ENCODE results near the gene DNAJA1. TPM values are rescaled to one million over a fixed set of nuclear protein-coding genes. Genes with fewer than 3 reads are reported as not detected.
A peak's percentile ranks its signal among the peaks of the same experiment; 100 is the strongest.

Gene DNAJA1
- total RNA-seq, 4 donors from 2014 or later, result 7.9 to 68.3 (median 47.1) TPM

DNA sequence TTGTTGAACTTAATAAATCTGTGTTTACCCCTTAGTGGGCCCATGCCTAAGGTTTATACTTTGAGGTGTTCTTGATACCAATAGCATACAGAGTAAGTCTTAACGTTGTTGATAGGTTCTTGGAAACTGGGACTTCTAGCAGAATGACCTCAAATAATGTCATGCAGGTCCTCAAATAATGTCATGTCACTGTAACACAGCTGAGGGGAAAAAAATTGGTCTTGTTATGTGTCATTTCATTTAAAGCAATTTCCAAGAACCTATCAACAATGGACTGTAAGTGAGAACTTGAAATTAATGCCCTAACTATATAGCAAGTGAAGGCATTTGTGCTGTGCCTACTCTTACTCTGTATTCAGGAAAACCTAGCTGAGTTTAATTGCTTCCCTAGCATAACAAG, 7.2 kb downstream of the DNAJA1 start:
- no peaks in the 10 kb centered on the region for H3K27me3 ChIP-seq
- H3K4me3 ChIP-seq, result no peak overlapping the region
- TF ChIP-seq, protein P1, sequence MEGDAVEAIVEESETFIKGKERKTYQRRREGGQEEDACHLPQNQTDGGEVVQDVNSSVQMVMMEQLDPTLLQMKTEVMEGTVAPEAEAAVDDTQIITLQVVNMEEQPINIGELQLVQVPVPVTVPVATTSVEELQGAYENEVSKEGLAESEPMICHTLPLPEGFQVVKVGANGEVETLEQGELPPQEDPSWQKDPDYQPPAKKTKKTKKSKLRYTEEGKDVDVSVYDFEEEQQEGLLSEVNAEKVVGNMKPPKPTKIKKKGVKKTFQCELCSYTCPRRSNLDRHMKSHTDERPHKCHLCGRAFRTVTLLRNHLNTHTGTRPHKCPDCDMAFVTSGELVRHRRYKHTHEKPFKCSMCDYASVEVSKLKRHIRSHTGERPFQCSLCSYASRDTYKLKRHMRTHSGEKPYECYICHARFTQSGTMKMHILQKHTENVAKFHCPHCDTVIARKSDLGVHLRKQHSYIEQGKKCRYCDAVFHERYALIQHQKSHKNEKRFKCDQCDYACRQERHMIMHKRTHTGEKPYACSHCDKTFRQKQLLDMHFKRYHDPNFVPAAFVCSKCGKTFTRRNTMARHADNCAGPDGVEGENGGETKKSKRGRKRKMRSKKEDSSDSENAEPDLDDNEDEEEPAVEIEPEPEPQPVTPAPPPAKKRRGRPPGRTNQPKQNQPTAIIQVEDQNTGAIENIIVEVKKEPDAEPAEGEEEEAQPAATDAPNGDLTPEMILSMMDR (IDR thresholded peaks at IDR 0.05), result no peak
- TF ChIP-seq POLR2A (IDR thresholded peaks at IDR 0.05) (no peak), EP300 (IDR thresholded peaks at IDR 0.05; ENCODE audit: low read depth) (no peak), POLR2AphosphoS5 (IDR thresholded peaks at IDR 0.05) (no peak)
- in situ Hi-C loops (cut with MboI; ENCODE audit: low pct_ligation_motif_present in 1 of 4, low pct_unique_long_range_greater_than_20kb in 1 of 4, low sequenced_read_pairs in 3 of 4), result no loop called here
- no peak for DNase-seq
- WGBS, 2 donors (ENCODE audit: low coverage in 1 of 2), result 0 to 70% methylated on average over 1 of the region's 1 CpG
- intact Hi-C loops (cut with DNase I; ENCODE audit: low total_unique reads), result no loop called here
- no peak overlapping the region for H3K27ac ChIP-seq
- H3K4me1 ChIP-seq, result peaks cover 12 to 29% (median 14%) of the 10 kb centered on the region in 4 donors
- peaks cover 0 to 56% (median 27%) of the 10 kb centered on the region in 4 donors for H3K36me3 ChIP-seq
- H3K9me3 ChIP-seq, result no peaks in the 10 kb centered on the region

DNA sequence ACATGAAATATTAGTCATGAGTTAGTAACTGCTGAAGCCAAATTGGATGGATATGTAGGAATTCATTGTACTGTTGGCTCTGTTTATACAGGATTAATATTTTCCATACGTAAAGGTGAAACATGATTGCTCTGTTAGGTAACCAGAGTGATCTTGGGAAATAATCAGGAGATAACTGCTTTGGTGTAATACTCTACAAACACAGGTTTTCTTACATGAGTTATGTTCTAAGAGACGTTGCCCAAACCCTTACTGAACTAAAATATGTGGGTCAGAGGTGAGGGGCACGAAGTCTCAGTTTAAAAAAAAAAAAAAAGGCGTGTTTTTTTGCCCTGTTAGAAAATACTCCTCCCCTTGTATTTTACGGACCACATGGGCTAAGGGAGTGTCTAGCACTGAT, 7.8 kb downstream of the DNAJA1 start:
- H3K4me1 ChIP-seq, result peaks cover 7 to 24% (median 12%) of the 10 kb centered on the region in 4 donors
- H3K27me3 ChIP-seq, result no peaks in the 10 kb centered on the region
- no peak for DNase-seq
- H3K9me3 ChIP-seq, result no peaks in the 10 kb centered on the region
- intact Hi-C loops (cut with DNase I; ENCODE audit: low total_unique reads) (no loop called here), in situ Hi-C loops (cut with MboI; ENCODE audit: low pct_ligation_motif_present in 1 of 4, low pct_unique_long_range_greater_than_20kb in 1 of 4, low sequenced_read_pairs in 3 of 4) (no loop called here)
- WGBS, 2 donors (ENCODE audit: low coverage in 1 of 2), result 66 to 76% methylated on average over 5 of the region's 5 CpGs
- TF ChIP-seq EP300 (IDR thresholded peaks at IDR 0.05; ENCODE audit: low read depth), result no peak
- TF ChIP-seq POLR2A (IDR thresholded peaks at IDR 0.05), result no peak
- no peak for TF ChIP-seq POLR2AphosphoS5 (IDR thresholded peaks at IDR 0.05)
- TF ChIP-seq, protein P1 (IDR thresholded peaks at IDR 0.05), result no peak
- peaks cover 0 to 62% (median 30%) of the 10 kb centered on the region in 4 donors for H3K36me3 ChIP-seq
- H3K4me3 ChIP-seq, result no peak overlapping the region
- no peak overlapping the region for H3K27ac ChIP-seq

DNA sequence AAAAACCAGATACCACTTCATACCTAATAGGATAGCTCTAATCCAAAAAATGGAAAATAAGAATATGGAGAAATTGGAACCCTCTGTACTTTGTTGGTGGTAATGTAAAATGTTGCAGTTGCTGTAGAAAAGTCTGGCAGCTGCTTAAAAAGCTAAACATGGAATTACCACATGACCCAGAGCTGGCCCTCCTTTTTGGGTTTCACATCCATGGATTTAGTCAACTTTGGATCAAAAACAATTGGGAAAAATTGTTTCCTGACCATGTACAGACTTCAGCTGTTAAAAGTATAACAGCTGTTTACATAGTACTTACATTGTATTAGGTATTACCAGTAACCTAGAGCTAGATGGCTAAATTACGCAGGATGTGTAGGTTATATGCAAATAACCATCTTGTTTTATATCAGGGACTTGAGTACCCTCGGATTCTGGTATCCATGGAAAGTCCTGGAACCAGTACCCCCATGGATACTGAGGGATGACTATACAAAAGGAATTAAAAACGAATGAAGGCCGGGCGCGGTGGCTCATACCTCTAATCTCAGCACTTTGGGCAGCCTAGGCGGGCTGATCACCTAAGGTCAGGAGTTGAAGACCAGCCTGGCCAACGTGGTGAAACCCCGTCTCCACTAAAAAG, 15.8 kb downstream of the DNAJA1 start:
- in situ Hi-C loops (cut with MboI; ENCODE audit: low pct_ligation_motif_present in 1 of 4, low pct_unique_long_range_greater_than_20kb in 1 of 4, low sequenced_read_pairs in 3 of 4), result no loop called here
- H3K36me3 ChIP-seq, result peaks cover 0 to 40% (median 18%) of the 10 kb centered on the region in 4 donors
- WGBS, 2 donors (ENCODE audit: low coverage in 1 of 2), result 82 to 88% methylated on average over 3 to 9 of the region's 9 CpGs

DNA sequence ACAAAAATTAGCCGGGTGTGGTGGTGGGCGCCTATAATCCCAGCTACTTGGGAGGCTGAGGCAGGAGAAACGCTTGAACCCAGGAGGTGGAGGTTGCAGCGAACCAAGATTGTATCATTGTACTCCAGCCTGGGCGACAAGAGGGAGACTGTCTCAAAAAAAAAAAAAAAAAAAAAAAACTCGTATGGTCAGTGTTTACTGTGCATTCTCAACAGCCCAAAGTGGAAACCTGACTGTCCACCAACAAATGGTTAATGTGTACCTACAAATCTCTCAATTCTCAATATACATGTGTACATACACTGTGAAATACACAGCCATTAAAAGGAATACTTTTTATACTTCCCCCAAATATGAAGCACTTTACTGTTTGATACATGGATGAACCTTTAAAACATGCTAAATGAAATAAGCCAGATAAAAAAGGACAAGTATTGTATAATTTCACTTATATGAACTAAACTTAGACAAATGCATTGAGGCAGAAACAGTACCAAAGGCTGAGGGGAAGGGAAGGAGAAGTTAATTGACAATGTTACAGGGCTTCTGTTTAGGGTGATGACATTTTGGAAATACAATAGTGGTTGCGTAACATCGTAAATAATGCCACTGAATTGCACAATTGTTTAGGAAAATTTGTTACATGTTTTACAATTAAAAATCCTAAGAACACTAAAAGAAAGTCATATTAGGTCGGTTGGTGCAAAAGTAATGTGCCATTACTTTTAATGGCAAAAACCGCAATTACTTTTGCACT, 16.5 kb downstream of the DNAJA1 start:
- TF ChIP-seq POLR2AphosphoS5 (IDR thresholded peaks at IDR 0.05) (peak in 1 of 3 donors; percentile 32), POLR2A (IDR thresholded peaks at IDR 0.05) (no peak)
- Histone ChIP-seq H3K27ac (no peak overlapping the region), H3K4me1 (peaks cover 3 to 12% (median 6%) of the 10 kb centered on the region in 4 donors), H3K27me3 (no peaks in the 10 kb centered on the region), H3K4me3 (no peak overlapping the region), H3K9me3 (no peaks in the 10 kb centered on the region), H3K36me3 (peaks cover 0 to 38% (median 15%) of the 10 kb centered on the region in 4 donors)
- in situ Hi-C loops (cut with MboI; ENCODE audit: low pct_ligation_motif_present in 1 of 4, low pct_unique_long_range_greater_than_20kb in 1 of 4, low sequenced_read_pairs in 3 of 4) (no loop called here), intact Hi-C loops (cut with DNase I; ENCODE audit: low total_unique reads) (no loop called here)
- 77 to 82% methylated on average over 8 to 10 of the region's 10 CpGs for WGBS, 2 donors (ENCODE audit: low coverage in 1 of 2)
- DNase-seq, result no peak

More for the DNA sequence above, 15.8 kb downstream of the DNAJA1 start:
- H3K27me3 ChIP-seq, result no peaks in the 10 kb centered on the region
- H3K9me3 ChIP-seq, result no peaks in the 10 kb centered on the region
- no peak for TF ChIP-seq POLR2AphosphoS5 (IDR thresholded peaks at IDR 0.05)
- no peak overlapping the region for H3K4me3 ChIP-seq
- no peak overlapping the region for H3K27ac ChIP-seq
- intact Hi-C loops (cut with DNase I; ENCODE audit: low total_unique reads), result no loop called here
- DNase-seq, result no peak
- peaks cover 3 to 12% (median 6%) of the 10 kb centered on the region in 4 donors for H3K4me1 ChIP-seq

DNA sequence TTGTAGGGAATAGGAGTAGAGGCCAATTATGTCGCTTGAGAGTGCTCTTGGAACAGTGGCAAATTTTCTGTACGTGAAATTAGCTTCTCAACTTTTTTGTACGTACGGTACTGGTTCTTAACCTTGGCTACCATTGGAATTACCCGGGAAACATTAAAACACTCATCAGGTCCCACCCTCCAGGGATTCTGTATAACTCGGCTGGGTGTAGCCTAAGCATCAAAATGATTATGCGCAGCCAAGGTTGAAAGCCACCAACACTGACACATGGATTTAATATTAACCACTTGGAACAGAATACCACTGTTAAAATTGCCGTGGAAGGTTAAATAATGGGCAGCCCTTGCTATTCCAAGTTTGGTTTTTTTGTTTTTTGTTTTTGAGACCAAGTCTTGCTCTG, 17.4 kb downstream of the DNAJA1 start:
- WGBS, 2 donors (ENCODE audit: low coverage in 1 of 2), result 68 to 75% methylated on average over 2 to 8 of the region's 8 CpGs
- Histone ChIP-seq H3K9me3 (no peaks in the 10 kb centered on the region), H3K36me3 (peaks cover 0 to 35% (median 11%) of the 10 kb centered on the region in 4 donors), H3K27ac (peak overlapping the region in 1 of 4 donors; percentile 88), H3K4me3 (no peak overlapping the region), H3K4me1 (peaks cover 3 to 12% (median 6%) of the 10 kb centered on the region in 4 donors), H3K27me3 (no peaks in the 10 kb centered on the region)
- in situ Hi-C loops (cut with MboI; ENCODE audit: low pct_ligation_motif_present in 1 of 4, low pct_unique_long_range_greater_than_20kb in 1 of 4, low sequenced_read_pairs in 3 of 4) (no loop called here), intact Hi-C loops (cut with DNase I; ENCODE audit: low total_unique reads) (no loop called here)
- no peak for TF ChIP-seq EP300 (IDR thresholded peaks at IDR 0.05; ENCODE audit: low read depth)
- TF ChIP-seq POLR2AphosphoS5 (IDR thresholded peaks at IDR 0.05), result no peak
- no peak for TF ChIP-seq POLR2A (IDR thresholded peaks at IDR 0.05)
- TF ChIP-seq, protein P1 (IDR thresholded peaks at IDR 0.05), result no peak
- DNase-seq, result no peak

Data from transverse colon (tissue), 4 donors.